Activated CD8-positive, alpha-beta memory T cell treated with anti-CD3 and anti-CD28 coated beads, Interleukin-2, amount 50 U/mL, for 1 hour (primary cell): ENCODE measurements around the gene PLEKHG4.

ENCODE experiments used
- DNase-seq: peaks from one replicate; pipeline ENCODE4 v3.0.0-alpha.2; 2020; ENCODE audit errors: extremely low read depth

The PLEKHG4 gene

GRCh38 chr16:67244387-67245185 is 34.7 kb upstream of the PLEKHG4 start:
- peak; percentile 62 for DNase-seq

- DNase-seq: no peak
These were observed 34.1 kb upstream of the PLEKHG4 start for GRCh38 chr16:67245186-67245585.

GRCh38 chr16:67245674-67246080 is 33.7 kb upstream of the PLEKHG4 start:
- DNase-seq: no peak

GRCh38 chr16:67246081-67246755 is 33.1 kb upstream of the PLEKHG4 start:
- no peak for DNase-seq

- no peak for DNase-seq
These were observed 32.6 kb upstream of the PLEKHG4 start for GRCh38 chr16:67246756-67247191.

- DNase-seq: peak; percentile 82
These were observed 31.9 kb upstream of the PLEKHG4 start, which contains the start of gene FHOD1 for GRCh38 chr16:67247192-67248072. FHOD1 (minus strand) TSS chr16:67247481; CDS start chr16:67247410, 71 bp downstream.

GRCh38 chr16:67248073-67248400 is 31.3 kb upstream of the PLEKHG4 start:
- no peak for DNase-seq

- DNase-seq: no peak
These were observed 30.7 kb upstream of the PLEKHG4 start, which contains the start of gene SLC9A5 for GRCh38 chr16:67248401-67249177. SLC9A5 (plus strand) TSS chr16:67248979; CDS start chr16:67249015, 36 bp downstream.

- DNase-seq: no peak
These were observed 29.9 kb upstream of the PLEKHG4 start for GRCh38 chr16:67249178-67250044.

GRCh38 chr16:67250045-67250327 is 29.3 kb upstream of the PLEKHG4 start:
- DNase-seq: no peak

- DNase-seq: no peak
These were observed 26.5 kb upstream of the PLEKHG4 start for GRCh38 chr16:67252609-67253497.

GRCh38 chr16:67254801-67255552 is 24.4 kb upstream of the PLEKHG4 start:
- no peak for DNase-seq

GRCh38 chr16:67255553-67256221 is 23.6 kb upstream of the PLEKHG4 start:
- no peak for DNase-seq

GRCh38 chr16:67256701-67257230 is 22.6 kb upstream of the PLEKHG4 start:
- no peak for DNase-seq

- no peak for DNase-seq
These were observed 21.7 kb upstream of the PLEKHG4 start for GRCh38 chr16:67257486-67258160.

- DNase-seq: no peak
These were observed 21.0 kb upstream of the PLEKHG4 start for GRCh38 chr16:67258161-67258835.

GRCh38 chr16:67259705-67260104 is 19.6 kb upstream of the PLEKHG4 start:
- DNase-seq: no peak
